ENCODE results near the gene TRABD2B. TPM values are rescaled to one million over a fixed set of nuclear protein-coding genes. Genes with fewer than 3 reads are reported as not detected.

Gene TRABD2B
- total and polyA plus RNA-seq, 2 donors (not counting 3 experiments of a cell fraction or from before 2014, with no cell fraction given), result not detected

- Histone ChIP-seq H3K4me2 (ENCODE audit: insufficient read depth, low read length) (no peak overlapping the region), H3K9me1 (replicated peaks; ENCODE audit: control insufficient read depth, extremely low read depth, insufficient read depth, low read length) (no peaks in the 10 kb centered on the region), H3K27me3 (ENCODE audit: control insufficient read depth in 2 of 2, insufficient read depth in 2 of 2, low read length in 2 of 2) (no peaks in the 10 kb centered on the region), H2AFZ (ENCODE audit: low read depth, low read length) (no peak overlapping the region), H3K79me2 (ENCODE audit: control insufficient read depth, insufficient read depth, low read length) (no peaks in the 10 kb centered on the region), H4K20me1 (replicated peaks; ENCODE audit: control insufficient read depth, extremely low read depth, insufficient read depth, low read length) (no peaks in the 10 kb centered on the region), H3K4me1 (ENCODE audit: control insufficient read depth, extremely low read depth, insufficient read depth, low read length) (no peaks in the 10 kb centered on the region), H3K36me3 (ENCODE audit: control insufficient read depth in 2 of 2, extremely low read depth in 1 of 2, insufficient read depth in 2 of 2, low read length in 2 of 2) (no peaks in the 10 kb centered on the region), H3K27ac (ENCODE audit: insufficient read depth, low read depth, low read length) (no peak overlapping the region), H3K4me3 (replicated peaks in 1 of 3; ENCODE audit: insufficient read depth in 1 of 3, low read depth in 1 of 3, low read length in 3 of 3) (no peak overlapping the region), H3K9me3 (replicated peaks; ENCODE audit: control insufficient read depth, insufficient read depth, low read length) (no peaks in the 10 kb centered on the region), H3K9ac (replicated peaks; ENCODE audit: extremely low read depth, insufficient read depth, low read length) (no peak overlapping the region)
- intact Hi-C loops (cut with micrococcal nuclease), result no loop called here
- no peak for TF ChIP-seq MYC (IDR thresholded peaks at IDR 0.05; ENCODE audit: low read depth, low read length)
- TF ChIP-seq POLR2A (IDR thresholded peaks at IDR 0.05; ENCODE audit: low read depth, low read length), result no peak
- no peak for TF ChIP-seq POLR2AphosphoS5 (IDR thresholded peaks at IDR 0.05; ENCODE audit: insufficient read depth, low read depth, low read length)
- TF ChIP-seq, protein P1, sequence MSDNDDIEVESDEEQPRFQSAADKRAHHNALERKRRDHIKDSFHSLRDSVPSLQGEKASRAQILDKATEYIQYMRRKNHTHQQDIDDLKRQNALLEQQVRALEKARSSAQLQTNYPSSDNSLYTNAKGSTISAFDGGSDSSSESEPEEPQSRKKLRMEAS (IDR thresholded peaks at IDR 0.05; ENCODE audit: insufficient read depth, insufficient read length), result no peak
- no peak for TF ChIP-seq GATA2 (IDR thresholded peaks at IDR 0.05; ENCODE audit: insufficient read depth, insufficient read length, low read depth, low read length)
- TF ChIP-seq FOS (IDR thresholded peaks at IDR 0.05; ENCODE audit: borderline replicate concordance, insufficient read depth, low read length), result no peak
- TF ChIP-seq CTCF (IDR thresholded peaks at IDR 0.05; ENCODE audit: extremely low read depth in 1 of 2, insufficient read depth in 1 of 2, low read depth in 1 of 2, low read length in 2 of 2), result no peak
- no peak for TF ChIP-seq JUN (IDR thresholded peaks at IDR 0.05; ENCODE audit: borderline replicate concordance, insufficient read depth, insufficient read length, low read depth)
- no peak for TF ChIP-seq EZH2 (IDR thresholded peaks at IDR 0.05; ENCODE audit: borderline replicate concordance, low read depth, low read length, severe bottlenecking)
- dilution Hi-C loops (cut with MboI; ENCODE audit: extremely low pct_ligation_motif_present, low sequenced_read_pairs), result no loop called here
- POLR2A ChIA-PET, result no interaction called here
- DNase-seq (ENCODE audit: low read depth, low spot score) (no peak), FAIRE-seq (no peak)
- CTCF ChIA-PET, result no interaction called here
- BruUV-seq (replicated peaks), result no TSS peak
Measured at GRCh38 chr1:47761974-47762373, 235.2 kb downstream of the TRABD2B start.
